GM04504 (cell line): ENCODE data around the gene WDR82.

Experiments
- DNase-seq: peaks from one replicate; pipeline ENCODE4 v3.0.0-alpha.2; 2012; ENCODE audit warnings: low read depth

Gene WDR82

DNA sequence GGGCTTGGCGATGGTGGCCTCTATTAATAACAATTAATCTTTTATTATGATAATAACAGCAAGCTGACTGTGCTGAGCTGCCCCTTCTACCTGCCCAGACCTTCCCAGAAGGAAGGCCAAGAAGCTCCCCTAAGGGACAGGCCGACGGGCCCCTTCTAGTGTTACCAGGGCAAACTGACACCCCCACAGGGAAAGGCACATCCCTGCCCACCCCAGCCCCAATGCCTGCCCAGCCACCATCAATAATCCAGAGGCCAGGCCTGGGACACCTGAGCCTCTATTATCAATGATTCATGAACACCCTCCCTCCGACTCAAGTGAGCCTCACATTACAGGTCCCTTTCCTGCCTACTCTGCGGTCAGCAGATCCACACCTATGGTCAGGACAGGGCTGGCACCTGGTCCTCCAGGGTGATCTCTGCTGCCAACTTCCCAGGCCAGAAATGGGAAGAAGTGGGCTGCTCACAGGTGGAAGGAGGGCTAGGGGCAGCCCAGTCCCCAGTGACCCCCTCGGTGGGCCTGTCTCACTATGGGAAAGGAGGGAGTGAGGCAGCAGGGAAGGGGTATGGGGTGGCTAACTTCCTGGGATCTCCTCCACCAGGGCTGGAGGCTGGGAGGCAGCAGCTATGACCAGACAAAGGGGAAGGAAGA is 41.3 kb downstream of the WDR82 start:
- DNase-seq = no peak

DNA sequence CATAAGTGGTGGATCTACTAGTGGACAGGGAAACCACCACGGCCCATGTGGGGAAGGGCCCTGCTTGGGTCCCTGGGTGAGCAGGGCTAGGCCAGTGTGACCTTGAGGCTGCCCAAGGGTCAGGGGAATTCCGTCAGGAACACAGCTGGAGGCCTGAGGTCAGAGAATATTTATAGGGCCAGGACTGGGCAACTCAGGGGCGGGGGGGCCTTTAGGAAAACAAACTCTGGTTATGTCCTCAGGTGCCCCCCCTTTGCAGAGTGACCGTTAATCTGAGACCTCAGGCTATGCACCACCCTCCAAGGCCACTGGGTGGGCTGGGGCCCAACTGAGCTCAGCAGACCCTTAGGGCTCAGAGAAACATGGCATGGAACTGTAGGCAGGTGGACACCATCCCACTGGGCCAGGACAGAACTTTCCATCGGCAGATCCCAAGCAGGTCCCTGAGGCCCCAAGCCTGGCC is 42.0 kb downstream of the WDR82 start:
- no peak for DNase-seq

DNA sequence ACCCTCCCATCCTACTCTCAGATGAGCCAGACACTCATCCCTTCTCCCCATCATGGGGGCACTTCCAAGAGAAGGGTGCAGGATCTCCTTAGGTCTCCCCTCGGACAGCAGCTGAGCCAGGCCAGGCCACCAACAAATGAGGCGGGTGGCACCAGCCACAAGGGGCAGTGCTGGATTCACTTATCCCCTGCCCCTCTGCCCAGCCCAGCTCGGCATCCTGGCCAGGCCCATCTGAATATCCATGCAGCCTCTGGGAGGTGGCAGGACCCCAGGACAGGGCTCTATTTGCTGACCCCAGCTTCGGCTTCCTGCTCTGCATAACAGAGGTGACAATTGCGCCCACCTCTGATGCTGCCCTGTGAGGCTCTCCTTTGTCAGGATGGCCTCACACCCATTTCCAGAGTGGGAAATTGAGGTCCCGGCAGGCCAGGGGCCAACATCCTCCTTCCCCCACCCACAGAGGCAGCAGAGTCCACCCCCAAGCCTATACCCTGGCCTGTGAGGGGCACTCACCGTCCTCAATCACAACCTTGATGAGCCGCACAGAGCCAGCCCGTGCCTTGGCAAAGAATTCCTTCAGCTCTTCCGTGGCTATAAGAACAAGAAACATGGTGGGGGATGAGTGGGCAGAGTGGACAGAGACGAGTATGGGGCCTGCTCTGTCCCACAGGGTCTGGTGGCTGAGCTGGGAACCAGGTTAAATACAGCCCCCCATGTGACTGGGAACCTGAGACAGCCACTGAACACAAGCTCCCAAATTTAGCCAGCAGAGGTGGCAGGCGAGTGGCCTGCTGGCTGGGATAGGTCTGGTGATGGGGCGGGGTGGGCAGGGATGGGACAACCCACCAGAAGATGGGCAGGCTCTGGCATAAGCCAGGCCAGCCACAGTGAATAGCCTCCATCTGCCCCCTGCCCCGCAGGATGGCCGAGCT is 43.7 kb downstream of the WDR82 start:
- no peak for DNase-seq

GRCh38 chr3:52233968-52234367 is 44.5 kb downstream of the WDR82 start:
- DNase-seq = no peak

GRCh38 chr3:52233108-52233591 is 45.3 kb downstream of the WDR82 start:
- DNase-seq = no peak

- no peak for DNase-seq
Measured at GRCh38 chr3:52232279-52233107, 46.0 kb downstream of the WDR82 start.

- no peak for DNase-seq
Measured at GRCh38 chr3:52231502-52232278, 46.8 kb downstream of the WDR82 start.

DNA sequence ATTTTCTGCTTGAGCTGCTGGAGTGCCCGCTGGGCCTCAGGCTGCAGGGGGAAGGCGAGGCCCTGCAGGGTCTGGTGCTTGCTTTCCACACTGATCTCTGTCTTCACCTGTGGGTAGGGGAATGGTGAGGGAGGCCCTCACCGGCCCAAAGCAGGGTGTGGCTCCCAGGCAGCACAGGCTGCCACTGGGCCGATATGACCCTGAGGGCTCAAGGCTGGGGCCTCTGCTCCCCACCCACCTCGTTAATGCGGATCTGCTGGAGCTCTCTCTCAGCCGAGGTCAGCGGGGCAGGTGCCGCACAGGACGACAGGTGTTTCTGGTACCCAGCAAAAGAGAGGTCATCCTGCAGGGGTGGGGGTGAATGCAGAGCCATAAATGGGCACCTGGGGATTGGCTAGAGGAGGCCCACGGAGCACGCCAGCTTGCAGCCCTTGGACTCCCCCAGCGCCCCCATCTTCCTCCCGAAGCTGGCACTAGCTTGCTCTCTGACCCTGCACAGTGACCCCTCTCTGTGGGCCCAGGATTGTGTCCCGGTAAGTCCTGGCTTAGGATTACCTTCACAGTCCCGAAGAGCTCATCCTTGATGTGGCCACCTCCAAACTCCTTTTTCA is 47.5 kb downstream of the WDR82 start:
- no peak for DNase-seq

DNA sequence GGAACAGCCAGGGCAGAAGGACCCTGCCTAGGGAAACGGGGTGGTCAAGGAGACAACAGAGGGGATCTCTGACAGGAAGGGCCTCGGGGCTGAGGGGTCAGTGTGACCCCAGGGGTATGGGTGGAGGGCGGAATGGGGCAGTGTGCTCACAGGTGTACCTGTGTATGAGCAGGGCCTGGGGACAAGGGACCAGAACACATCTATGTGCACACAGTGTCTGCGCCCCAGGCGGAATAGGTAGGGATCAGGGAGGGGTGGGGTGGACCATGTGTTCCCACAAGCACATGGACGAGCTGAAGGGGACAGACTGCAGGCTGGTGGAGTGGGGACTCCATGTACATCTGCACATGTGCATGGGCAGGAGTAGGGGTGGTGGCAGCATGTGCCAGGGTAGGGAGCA is 48.0 kb downstream of the WDR82 start:
- DNase-seq = no peak

- DNase-seq = no peak
Measured at GRCh38 chr3:52229656-52230055, 48.8 kb downstream of the WDR82 start.

DNA sequence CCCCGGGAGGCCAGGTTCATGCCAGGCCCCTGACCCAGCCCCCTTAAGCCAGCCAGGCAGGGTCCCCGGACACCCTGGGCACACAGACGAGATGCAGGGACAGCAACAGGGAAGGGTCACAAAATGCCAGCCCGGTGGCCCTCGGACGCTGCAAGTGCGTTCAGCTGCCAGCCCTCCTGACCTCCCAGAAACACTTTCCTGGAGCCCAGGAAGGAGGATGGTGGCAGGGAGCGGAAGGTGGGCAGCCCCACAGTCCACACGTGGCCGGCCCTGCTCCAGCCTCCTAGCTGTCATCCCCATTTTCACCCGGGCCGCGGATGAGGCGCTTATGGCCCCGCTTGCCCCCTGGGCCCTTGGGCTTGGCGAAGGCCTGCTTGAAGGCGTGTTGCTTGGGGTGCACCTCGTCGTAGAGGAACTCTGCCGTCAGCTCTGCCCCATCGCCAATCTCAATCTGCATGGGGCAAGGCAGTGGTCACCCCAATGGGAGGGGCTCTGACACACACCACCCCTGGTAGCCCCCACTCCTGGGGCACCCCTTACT is 49.6 kb downstream of the WDR82 start:
- no peak for DNase-seq

- no peak for DNase-seq
Measured at GRCh38 chr3:52228266-52228665, 50.2 kb downstream of the WDR82 start.

DNA sequence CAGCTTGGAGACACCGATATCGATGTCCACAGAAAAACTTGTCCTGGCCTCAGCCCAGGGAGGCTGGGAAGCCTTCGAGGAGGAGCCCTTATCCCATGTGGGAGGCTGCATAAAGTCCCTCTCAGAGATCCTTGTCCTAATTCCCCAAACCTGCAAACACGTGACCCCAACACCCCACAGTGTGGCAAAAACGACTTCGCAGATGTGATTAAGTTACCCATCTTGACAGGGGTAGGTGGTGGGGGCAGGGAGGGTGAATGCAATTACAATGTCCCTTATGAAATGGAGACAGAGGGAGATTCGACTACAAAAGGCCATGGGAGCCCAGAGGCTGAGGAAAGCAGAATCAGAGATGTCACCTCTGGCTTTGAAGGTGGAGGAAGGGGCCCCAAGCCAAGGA is 50.7 kb downstream of the WDR82 start:
- DNase-seq = no peak

GRCh38 chr3:52227117-52227516 is 51.3 kb downstream of the WDR82 start:
- no peak for DNase-seq

DNA sequence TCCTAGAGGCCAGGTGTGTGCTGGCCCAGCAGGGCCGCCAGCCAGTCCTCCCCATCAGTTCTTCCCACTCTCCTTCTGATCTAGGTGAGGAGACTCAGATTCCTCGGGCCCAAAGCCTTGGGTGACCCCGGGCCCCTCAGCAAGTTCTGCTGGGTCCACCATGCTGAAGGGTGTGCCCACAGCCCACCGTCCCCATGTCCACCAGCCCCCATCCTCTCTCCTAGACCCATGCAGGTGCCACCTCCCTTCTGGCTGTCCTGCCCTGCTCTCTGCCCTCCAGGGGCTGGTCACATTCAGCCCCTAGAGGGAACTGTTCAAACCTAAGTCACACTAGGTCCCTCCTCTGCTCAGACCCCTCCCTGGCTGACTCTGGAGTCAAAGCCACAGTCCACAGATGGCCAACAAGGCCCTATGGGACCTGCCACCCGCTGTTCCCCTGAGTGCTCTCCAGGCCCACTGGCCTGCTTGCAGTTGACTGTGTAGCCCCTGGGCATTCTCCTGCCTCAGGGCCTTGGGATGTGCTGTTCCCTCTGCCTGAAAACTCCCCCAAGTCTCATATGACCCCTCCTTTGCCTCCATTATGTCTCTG is 52.1 kb downstream of the WDR82 start:
- no peak for DNase-seq

DNA sequence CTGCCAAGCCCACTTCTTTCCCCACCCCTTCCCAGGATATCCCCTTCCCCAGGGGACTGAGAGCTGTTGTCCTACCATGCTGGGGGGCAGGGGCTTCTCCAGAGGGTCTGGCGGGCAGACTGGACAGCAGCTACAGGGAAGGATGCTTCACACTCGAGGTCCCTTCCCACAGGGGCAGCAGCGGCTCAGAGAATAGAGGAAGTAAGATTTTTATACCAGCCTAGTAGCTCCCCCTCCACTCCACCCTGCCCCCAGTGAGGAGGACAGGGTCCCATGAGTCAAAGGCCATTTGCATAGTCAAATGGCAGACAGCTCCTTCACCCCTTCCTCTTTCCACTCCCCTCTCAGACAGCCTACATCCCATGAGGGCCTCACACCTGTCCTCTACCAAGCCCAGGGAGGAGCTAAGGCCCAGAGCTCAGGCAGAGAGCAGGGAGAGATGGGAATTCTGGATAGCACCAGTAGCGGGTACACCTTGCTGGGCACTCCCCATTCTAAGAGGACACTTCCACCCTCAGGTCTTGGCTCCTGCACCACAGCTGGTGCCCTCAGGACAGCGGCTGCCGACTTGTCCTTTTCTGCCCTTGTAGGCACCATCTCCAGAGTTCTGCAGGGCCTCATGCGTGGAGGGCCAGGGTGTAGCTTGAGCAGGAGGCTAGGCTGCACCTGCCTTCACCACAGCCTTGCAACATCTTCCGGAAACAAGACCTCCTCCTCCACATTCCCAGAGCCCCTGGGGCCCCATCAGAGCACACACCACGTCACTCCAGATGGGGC is 52.8 kb downstream of the WDR82 start, which contains the start of gene TLR9:
TSS of gene TLR9 (minus strand) at position 194 of the 777 bp plus-strand sequence. CDS start at position 78, 116 bp downstream.
- DNase-seq = no peak

GRCh38 chr3:52223449-52224408 is 54.7 kb downstream of the WDR82 start:
- DNase-seq = no peak
